PC-3 (cell line): ENCODE results near the gene ELK1.

Experiments
- CTCF ChIP-seq: fragments of 300-600 bp; sonication (generic); conservative IDR thresholded peaks from 2 replicates; pipeline ENCODE4 v1.5.1; 2017; ENCODE audit warnings: antibody characterized with exemption, low read depth, mild to moderate bottlenecking, low read length
- EZH2 ChIP-seq: fragments of 300-600 bp; sonication (generic); IDR thresholded peaks from one replicate; pipeline ENCODE4 v1.6.1; 2017; ENCODE audit warnings: antibody characterized with exemption, mild to moderate bottlenecking, low read length; ENCODE audit not compliant: unreplicated experiment

- TF ChIP-seq CTCF (no peak), EZH2 (no peak)
Measured at GRCh38 chrX:47690175-47690574, 39.8 kb upstream of the ELK1 start.
